GM19397 (cell line): Measurements from ENCODE around the gene GIMAP8.

Source experiments
- ATAC-seq: cut with Tn5 transposase; IDR thresholded peaks from one replicate; pipeline ENCODE4 v1.9.1; 2021; ENCODE audit warnings: mild to moderate bottlenecking, moderate library complexity; ENCODE audit not compliant: unreplicated experiment

GIMAP8 gene

GRCh38 chr7:150410680-150411346 lies 39.6 kb upstream of the GIMAP8 start:
- ATAC-seq, result no peak

GRCh38 chr7:150411606-150412005 lies 38.8 kb upstream of the GIMAP8 start:
- no peak for ATAC-seq

GRCh38 chr7:150412016-150412415 lies 38.4 kb upstream of the GIMAP8 start:
- ATAC-seq, result no peak

GRCh38 chr7:150412518-150413488 lies 37.6 kb upstream of the GIMAP8 start:
- no peak for ATAC-seq

- no peak for ATAC-seq
These were observed 36.8 kb upstream of the GIMAP8 start for GRCh38 chr7:150413640-150414081.

GRCh38 chr7:150415161-150416153 lies 35.0 kb upstream of the GIMAP8 start:
- no peak for ATAC-seq

- no peak for ATAC-seq
These were observed 33.2 kb upstream of the GIMAP8 start for GRCh38 chr7:150417239-150417638.

GRCh38 chr7:150417863-150418262 lies 32.6 kb upstream of the GIMAP8 start:
- no peak for ATAC-seq

- ATAC-seq, result no peak
These were observed 30.2 kb upstream of the GIMAP8 start for GRCh38 chr7:150420242-150420641.

GRCh38 chr7:150420987-150421674 lies 29.3 kb upstream of the GIMAP8 start:
- ATAC-seq, result peak; percentile 89

- ATAC-seq, result no peak
These were observed 28.6 kb upstream of the GIMAP8 start for GRCh38 chr7:150421831-150422230.

GRCh38 chr7:150425670-150426069 lies 24.8 kb upstream of the GIMAP8 start:
- no peak for ATAC-seq

GRCh38 chr7:150428671-150429451 lies 21.6 kb upstream of the GIMAP8 start:
- peak; percentile 51 for ATAC-seq

GRCh38 chr7:150429699-150430098 lies 20.7 kb upstream of the GIMAP8 start:
- no peak for ATAC-seq

- ATAC-seq, result no peak
These were observed 19.9 kb upstream of the GIMAP8 start for GRCh38 chr7:150430465-150431085.

- no peak for ATAC-seq
These were observed 18.4 kb upstream of the GIMAP8 start for GRCh38 chr7:150431839-150432658.

GRCh38 chr7:150432915-150433892 lies 17.2 kb upstream of the GIMAP8 start:
- ATAC-seq, result no peak
